GM06990 (cell line): ENCODE measurements around the gene SOX18.

Experiments used
- DNase-seq: peaks from one replicate; pipeline ENCODE4 v3.0.0-alpha.2; 2011; ENCODE audit not compliant: insufficient read length; ENCODE audit errors: extremely low read depth
- H3K27me3 ChIP-seq: replicated peaks from 2 replicates; pipeline ENCODE4 v1.6.0; 2011; ENCODE audit warnings: low read length; ENCODE audit not compliant: control insufficient read depth, insufficient read depth
- H3K36me3 ChIP-seq: 2 replicates; pipeline ENCODE4 v1.5.1; 2011; ENCODE audit warnings: low read length; ENCODE audit not compliant: control insufficient read depth, insufficient read depth
- H3K4me3 ChIP-seq: replicated peaks from 2 replicates; pipeline ENCODE4 v1.5.1; 2011; ENCODE audit warnings: low read depth, mild to moderate bottlenecking, control low read depth, low read length
- TF ChIP-seq, protein P1 (sequence below): IDR thresholded peaks from 2 replicates; pipeline ENCODE4 v1.5.1; 2011; ENCODE audit warnings: low read length, control low read depth, mild to moderate bottlenecking, inconsistent platforms; ENCODE audit not compliant: insufficient read depth, poor library complexity, severe bottlenecking

SOX18 gene

DNA sequence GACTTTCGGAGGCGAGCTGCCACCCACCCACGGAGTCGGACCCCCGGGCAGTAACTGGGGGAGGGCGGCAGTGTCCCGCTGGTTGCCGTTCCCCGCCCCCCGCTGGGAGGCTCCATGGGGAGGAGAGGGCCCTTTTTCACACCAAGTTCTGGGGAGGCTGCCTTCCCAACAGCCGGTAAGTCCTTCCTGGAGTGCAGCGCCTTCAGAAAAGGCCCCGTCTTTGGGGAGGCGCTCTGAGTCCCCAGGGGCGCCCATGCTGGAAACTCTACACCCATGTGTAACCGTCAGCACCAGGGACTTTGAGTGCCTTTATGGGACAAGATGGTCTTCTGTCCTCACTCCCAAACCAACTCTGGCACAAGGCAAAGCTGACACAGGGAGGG is 430 bp upstream of the SOX18 start:
- no peak overlapping the region for H3K4me3 ChIP-seq
- no peak for DNase-seq
- TF ChIP-seq, protein P1, sequence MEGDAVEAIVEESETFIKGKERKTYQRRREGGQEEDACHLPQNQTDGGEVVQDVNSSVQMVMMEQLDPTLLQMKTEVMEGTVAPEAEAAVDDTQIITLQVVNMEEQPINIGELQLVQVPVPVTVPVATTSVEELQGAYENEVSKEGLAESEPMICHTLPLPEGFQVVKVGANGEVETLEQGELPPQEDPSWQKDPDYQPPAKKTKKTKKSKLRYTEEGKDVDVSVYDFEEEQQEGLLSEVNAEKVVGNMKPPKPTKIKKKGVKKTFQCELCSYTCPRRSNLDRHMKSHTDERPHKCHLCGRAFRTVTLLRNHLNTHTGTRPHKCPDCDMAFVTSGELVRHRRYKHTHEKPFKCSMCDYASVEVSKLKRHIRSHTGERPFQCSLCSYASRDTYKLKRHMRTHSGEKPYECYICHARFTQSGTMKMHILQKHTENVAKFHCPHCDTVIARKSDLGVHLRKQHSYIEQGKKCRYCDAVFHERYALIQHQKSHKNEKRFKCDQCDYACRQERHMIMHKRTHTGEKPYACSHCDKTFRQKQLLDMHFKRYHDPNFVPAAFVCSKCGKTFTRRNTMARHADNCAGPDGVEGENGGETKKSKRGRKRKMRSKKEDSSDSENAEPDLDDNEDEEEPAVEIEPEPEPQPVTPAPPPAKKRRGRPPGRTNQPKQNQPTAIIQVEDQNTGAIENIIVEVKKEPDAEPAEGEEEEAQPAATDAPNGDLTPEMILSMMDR = no peak
- H3K36me3 ChIP-seq = no peaks in the 10 kb centered on the region
- H3K27me3 ChIP-seq = no peaks in the 10 kb centered on the region; the same call in 1 of the 2 replicates

DNA sequence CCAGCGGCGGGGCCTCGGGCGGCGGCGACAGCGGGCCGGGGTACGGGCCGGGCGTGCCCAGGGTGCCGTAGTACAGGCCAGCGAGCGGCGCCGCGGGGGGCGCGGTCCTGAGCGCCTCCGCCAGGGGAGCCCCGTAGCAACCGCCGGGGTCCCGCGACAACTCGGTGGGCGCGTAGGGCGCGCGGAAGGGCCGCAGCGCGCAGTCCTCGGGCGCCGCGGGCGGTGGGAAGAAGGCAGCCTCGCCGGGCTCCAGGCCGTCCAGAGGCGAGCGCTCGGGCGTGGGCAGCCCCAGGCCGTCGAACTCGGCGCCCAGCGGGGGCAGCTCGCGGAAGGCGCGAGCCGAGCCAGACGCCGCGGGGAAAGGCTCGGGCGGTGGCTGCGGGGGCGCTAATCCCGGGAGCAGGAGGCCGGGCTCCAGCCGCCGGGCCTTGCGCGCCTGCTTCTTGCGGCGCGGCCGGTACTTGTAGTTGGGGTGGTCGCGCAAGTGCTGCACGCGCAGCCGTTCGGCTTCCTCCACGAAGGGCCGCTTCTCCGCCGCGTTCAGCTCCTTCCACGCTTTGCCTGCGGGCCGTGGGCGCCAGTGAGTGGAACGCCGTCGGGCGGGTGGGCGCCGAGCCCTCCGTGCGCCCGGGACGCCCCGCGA is 916 bp downstream of the SOX18 start:
- Histone ChIP-seq H3K4me3 (no peak overlapping the region), H3K27me3 (no peaks in the 10 kb centered on the region; the same call in 1 of the 2 replicates), H3K36me3 (no peaks in the 10 kb centered on the region)
- TF ChIP-seq, protein P1 = no peak
- no peak for DNase-seq

DNA sequence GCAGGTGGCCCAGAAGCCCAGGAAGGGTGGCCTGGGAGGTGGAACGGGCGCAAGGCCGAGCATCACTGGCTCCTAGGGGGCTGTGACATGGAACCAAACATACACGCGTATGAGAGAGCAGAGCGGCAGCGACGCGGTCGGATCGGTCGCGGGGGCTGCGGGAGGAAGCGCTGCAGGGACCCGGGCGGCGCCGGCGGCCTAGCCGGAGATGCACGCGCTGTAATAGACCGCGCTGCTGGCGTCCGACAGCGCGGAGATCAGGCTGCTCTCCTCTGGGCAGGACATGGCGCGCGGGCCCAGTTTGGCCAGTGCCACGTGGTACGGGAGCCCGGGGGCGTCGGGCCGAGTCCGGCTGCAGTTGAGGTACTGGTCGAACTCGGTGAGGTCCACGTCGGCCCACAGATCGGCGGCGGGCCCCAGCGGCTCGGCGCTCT is 1.5 kb downstream of the SOX18 start:
- TF ChIP-seq, protein P1 = no peak
- Histone ChIP-seq H3K36me3 (no peaks in the 10 kb centered on the region), H3K4me3 (no peak overlapping the region), H3K27me3 (no peaks in the 10 kb centered on the region; the same call in 1 of the 2 replicates)
- no peak for DNase-seq

DNA sequence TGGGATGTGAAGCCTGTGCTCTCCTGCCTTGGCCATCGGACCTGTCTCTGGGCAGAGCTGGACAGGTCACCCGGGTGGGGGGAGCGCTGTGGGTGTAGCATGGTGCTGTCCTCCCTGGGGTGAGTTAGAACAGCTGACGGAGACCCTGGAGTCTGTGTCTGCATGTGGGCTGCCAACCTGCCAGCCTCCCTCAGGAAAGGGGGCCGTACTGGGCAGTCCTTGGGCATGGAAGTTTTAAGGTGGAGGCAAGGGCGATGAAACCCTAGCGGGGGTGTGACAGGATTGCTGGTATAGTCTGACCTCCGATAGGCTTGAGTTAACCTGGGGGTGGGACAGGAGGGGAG is 2.4 kb downstream of the SOX18 start:
- TF ChIP-seq, protein P1 = no peak
- Histone ChIP-seq H3K27me3 (no peaks in the 10 kb centered on the region; the same call in 1 of the 2 replicates), H3K4me3 (no peak overlapping the region), H3K36me3 (no peaks in the 10 kb centered on the region)
- no peak for DNase-seq

DNA sequence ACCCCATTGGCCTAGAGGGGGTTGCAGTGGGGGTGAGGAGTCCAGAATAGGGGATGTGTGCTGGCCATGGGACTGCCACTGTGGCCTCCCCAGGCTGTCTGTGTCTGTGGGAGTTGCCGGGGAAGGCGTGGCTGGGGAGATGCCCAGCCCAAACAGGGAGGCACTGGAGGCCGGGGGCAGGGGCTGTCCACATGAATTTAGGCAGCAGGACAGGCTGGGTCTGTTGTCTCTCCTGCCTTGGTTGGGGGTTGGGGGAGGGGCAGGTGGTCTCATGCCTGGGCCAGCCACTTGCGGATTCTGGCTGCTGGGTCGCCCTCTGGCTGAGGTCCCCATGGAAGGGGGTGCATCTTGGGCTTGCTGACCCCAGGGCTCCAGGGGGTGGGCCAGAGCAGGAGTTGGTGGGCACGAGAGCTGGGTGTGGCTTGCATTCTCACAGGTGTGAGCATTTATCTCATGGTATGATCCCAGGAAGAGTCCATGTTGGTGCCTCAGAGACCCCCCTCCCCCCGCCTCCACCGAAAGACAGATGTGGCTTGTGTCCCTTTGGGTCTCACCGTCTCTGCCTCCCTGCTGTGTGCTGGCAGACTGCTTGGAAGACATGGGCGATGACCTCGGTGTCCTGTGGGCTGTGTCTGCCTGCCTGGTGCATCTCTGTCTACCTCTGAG is 4.0 kb downstream of the SOX18 start:
- no peaks in the 10 kb centered on the region; the same call in 1 of the 2 replicates for H3K27me3 ChIP-seq

More for the DNA sequence above, 4.0 kb downstream of the SOX18 start:
- no peak for DNase-seq
- Histone ChIP-seq H3K36me3 (no peaks in the 10 kb centered on the region), H3K4me3 (no peak overlapping the region)
- TF ChIP-seq, protein P1 = no peak
